IPS-NIHi11 (cell line): ENCODE results near the gene MAN2A2.
"Not testable (repeated sequence)": the region's sequence is repeated elsewhere in the genome, so short reads cannot be mapped to it uniquely, and the experiment has no call there.

Experiments used
- DNase-seq: peaks from one replicate; pipeline ENCODE4 v3.0.0; 2012; ENCODE audit warnings: mixed read lengths, low spot score

MAN2A2 gene

GRCh38 chr15:90921887-90922286, 18.8 kb downstream of the MAN2A2 start:
- DNase-seq, result no peak

- not testable (repeated sequence) for DNase-seq
Observed at GRCh38 chr15:90922712-90923322, 19.7 kb downstream of the MAN2A2 start.

- no peak for DNase-seq
Observed at GRCh38 chr15:90924375-90924774, 21.3 kb downstream of the MAN2A2 start.

GRCh38 chr15:90926766-90927165, 23.7 kb downstream of the MAN2A2 start:
- not testable (repeated sequence) for DNase-seq

GRCh38 chr15:90928106-90928505, 25.0 kb downstream of the MAN2A2 start:
- not testable (repeated sequence) for DNase-seq

GRCh38 chr15:90929246-90930019, 26.3 kb downstream of the MAN2A2 start:
- DNase-seq, result no peak

GRCh38 chr15:90930861-90931574, 27.9 kb downstream of the MAN2A2 start:
- no peak for DNase-seq

GRCh38 chr15:90931575-90931827, 28.4 kb downstream of the MAN2A2 start:
- no peak for DNase-seq

- DNase-seq, result peak; percentile 94
Observed at GRCh38 chr15:90931828-90932659, 28.9 kb downstream of the MAN2A2 start, which contains the start of gene HDDC3. HDDC3 (minus strand) TSS chr15:90932549; CDS start chr15:90932540, 9 bp downstream.

- no peak for DNase-seq
Observed at GRCh38 chr15:90932660-90932991, 29.5 kb downstream of the MAN2A2 start.

GRCh38 chr15:90933301-90933700, 30.2 kb downstream of the MAN2A2 start:
- DNase-seq, result no peak

- peak; percentile 84 for DNase-seq
Observed at GRCh38 chr15:90934256-90934948, 31.3 kb downstream of the MAN2A2 start.

- DNase-seq, result peak; percentile 98
Observed at GRCh38 chr15:90934949-90935751, 32.0 kb downstream of the MAN2A2 start, which contains the start of gene UNC45A. UNC45A (plus strand) TSS chr15:90935285; CDS start chr15:90935325, 40 bp downstream.

- DNase-seq, result no peak
Observed at GRCh38 chr15:90936823-90937222, 33.7 kb downstream of the MAN2A2 start.

GRCh38 chr15:90938261-90938660, 35.2 kb downstream of the MAN2A2 start:
- DNase-seq, result no peak

- DNase-seq, result no peak
Observed at GRCh38 chr15:90939756-90940155, 36.7 kb downstream of the MAN2A2 start.

GRCh38 chr15:90941038-90941437, 37.9 kb downstream of the MAN2A2 start:
- DNase-seq, result no peak

GRCh38 chr15:90942354-90943120, 39.4 kb downstream of the MAN2A2 start:
- no peak for DNase-seq

GRCh38 chr15:90945091-90945490, 42.0 kb downstream of the MAN2A2 start:
- DNase-seq, result no peak

- no peak for DNase-seq
Observed at GRCh38 chr15:90946538-90946937, 43.4 kb downstream of the MAN2A2 start.
